Natural killer cell (primary cell): ENCODE results near the gene ITGA5. TPM values are rescaled to one million over a fixed set of nuclear protein-coding genes. Genes with fewer than 3 reads are reported as not detected.
A peak's percentile ranks its signal among the peaks of the same experiment; 100 is the strongest.

Experiments
- ATAC-seq, 3 donors: fragments of 150-1000 bp in 2 of 3; fragments of 200-7000 bp in 1 of 3; cut with Tn5 transposase; 1 replicate in 1 of 3; 2 replicates in 2 of 3; pipeline ENCODE4 v1.10.0; 2021; ENCODE audit warnings: mild to moderate bottlenecking in 2 of 3, moderate library complexity in 2 of 3
- DNase-seq, 2 donors: peaks; one replicate each; pipeline versions ENCODE4 v3.0.0 to v3.0.0-alpha.2; 2013 to 2021; ENCODE audit warnings: mixed read lengths in 1 of 2
- H3K27ac ChIP-seq: one replicate; pipeline ENCODE4 v1.5.1; 2013; ENCODE audit warnings: mild to moderate bottlenecking, low read length
- H3K27me3 ChIP-seq: one replicate; pipeline ENCODE4 v1.6.1; 2013; ENCODE audit warnings: low read length; ENCODE audit not compliant: control insufficient read depth, insufficient read depth
- H3K36me3 ChIP-seq: one replicate; pipeline ENCODE4 v1.6.1; 2013; ENCODE audit warnings: low read length; ENCODE audit not compliant: control insufficient read depth, insufficient read depth
- H3K4me1 ChIP-seq: one replicate; pipeline ENCODE4 v1.6.1; 2013; ENCODE audit warnings: low read length; ENCODE audit not compliant: control insufficient read depth, insufficient read depth
- H3K4me3 ChIP-seq: one replicate; pipeline ENCODE4 v1.5.1; 2013; ENCODE audit warnings: low read length
- H3K9me3 ChIP-seq: one replicate; pipeline ENCODE4 v1.6.1; 2013; ENCODE audit warnings: low read length; ENCODE audit not compliant: control insufficient read depth, insufficient read depth
- H3K27ac Mint-ChIP-seq, 2 donors: one replicate each; pipeline ENCODE4 v1.8.0; 2022; ENCODE audit warnings: mild to moderate bottlenecking in 2 of 2, mixed read lengths in 2 of 2, moderate library complexity in 1 of 2
- H3K27me3 Mint-ChIP-seq, 2 donors: one replicate each; pipeline ENCODE4 v1.8.0; 2022; ENCODE audit warnings: low read depth in 2 of 2, mixed read lengths in 2 of 2
- H3K36me3 Mint-ChIP-seq: one replicate; pipeline ENCODE4 v1.8.0; 2022; ENCODE audit warnings: mixed read lengths
- H3K4me1 Mint-ChIP-seq, 2 donors: one replicate each; pipeline ENCODE4 v1.8.0; 2022; ENCODE audit warnings: mixed read lengths in 2 of 2
- H3K4me3 Mint-ChIP-seq: one replicate; pipeline ENCODE4 v1.8.0; 2022; ENCODE audit warnings: mild to moderate bottlenecking, moderate library complexity, mixed read lengths
- H3K9me3 Mint-ChIP-seq, 2 donors: one replicate each; pipeline ENCODE4 v1.8.0; 2022; ENCODE audit warnings: mixed read lengths in 2 of 2
- CTCF ChIP-seq: fragments of 200-600 bp; IDR thresholded peaks from one replicate; pipeline ENCODE4 v1.8.0; 2022; ENCODE audit warnings: antibody characterized with exemption
- WGBS: methylation state at CpG from one replicate; pipeline ENCODE4 v1.1.7; 2013; ENCODE audit warnings: missing lambda C conversion rate; ENCODE audit not compliant: insufficient coverage; 5-methylcytosine and 5-hydroxymethylcytosine counted together
- intact Hi-C: fragments of 100-400 bp; cut with micrococcal nuclease; formaldehyde crosslinking; loops from one replicate; pipeline ENCODE4 v1.14.2; 2022
- total RNA-seq, 4 donors: library from RNA; stranded (reverse); fragments of 120-200 nt in 1 of 4; gene quantifications; one replicate each; pipeline versions ENCODE4 v1.2.3 to v1.2.4, GENCODE V29; 2013 to 2022

The ITGA5 gene
- total RNA-seq, 3 donors from 2014 or later (not counting 1 experiment from before 2014, with no cell fraction given), result 177 to 232 (median 207) TPM

GRCh38 chr12:54437697-54438096 lies 18.6 kb upstream of the ITGA5 start:
- intact Hi-C loops, result no loop called here

GRCh38 chr12:54437243-54437642 lies 18.2 kb upstream of the ITGA5 start:
- H3K27me3 ChIP-seq, result no peaks in the 10 kb centered on the region
- no peaks in the 10 kb centered on the region for H3K9me3 ChIP-seq
- Mint-ChIP-seq H3K4me1 (peaks cover 43 to 44% of the 10 kb centered on the region in 2 donors), H3K36me3 (no peaks in the 10 kb centered on the region), H3K27ac (peak overlapping the region; percentile 47 to 49), H3K9me3 (no peaks in the 10 kb centered on the region), H3K4me3 (no peak overlapping the region), H3K27me3 (no peaks in the 10 kb centered on the region)
- no peaks in the 10 kb centered on the region for H3K36me3 ChIP-seq
- H3K4me3 ChIP-seq, result no peak overlapping the region
- DNase-seq (no peak), ATAC-seq (peak in 1 of 3 donors; percentile 30)
- peaks cover 13% of the 10 kb centered on the region for H3K4me1 ChIP-seq
- TF ChIP-seq CTCF, result no peak
- intact Hi-C loops, result no loop called here
- no peak overlapping the region for H3K27ac ChIP-seq

More at GRCh38 chr12:54437697-54438096, 18.6 kb upstream of the ITGA5 start:
- DNase-seq, result no peak
- 100% methylated on average over 1 of the region's 3 CpGs for WGBS
- peaks cover 39% of the 10 kb centered on the region in 2 donors for H3K4me1 Mint-ChIP-seq
- no peaks in the 10 kb centered on the region for H3K9me3 ChIP-seq
- H3K27ac ChIP-seq, result no peak overlapping the region
- no peak for ATAC-seq
- no peak overlapping the region for H3K4me3 ChIP-seq
- H3K27me3 Mint-ChIP-seq, result no peaks in the 10 kb centered on the region
- H3K4me1 ChIP-seq, result peaks cover 9% of the 10 kb centered on the region
- H3K9me3 Mint-ChIP-seq, result no peaks in the 10 kb centered on the region
- no peaks in the 10 kb centered on the region for H3K27me3 ChIP-seq
- no peak for TF ChIP-seq CTCF
- H3K36me3 Mint-ChIP-seq, result no peaks in the 10 kb centered on the region
- no peaks in the 10 kb centered on the region for H3K36me3 ChIP-seq
- peak overlapping the region; percentile 47 to 49 for H3K27ac Mint-ChIP-seq
- no peak overlapping the region for H3K4me3 Mint-ChIP-seq

GRCh38 chr12:54432815-54433164 lies 13.7 kb upstream of the ITGA5 start:
- H3K27ac Mint-ChIP-seq, result peak overlapping the region; percentile 83 to 87
- H3K27me3 Mint-ChIP-seq, result no peaks in the 10 kb centered on the region
- intact Hi-C loops, result loop anchor here (2.0 kb wide), 1 partner anchor 14 kb away; the partner anchor contains the start of gene ITGA5
- H3K9me3 Mint-ChIP-seq, result no peaks in the 10 kb centered on the region
- H3K36me3 Mint-ChIP-seq, result no peaks in the 10 kb centered on the region
- peaks cover 68 to 69% of the 10 kb centered on the region in 2 donors for H3K4me1 Mint-ChIP-seq
- Histone ChIP-seq H3K4me1 (peaks cover 42% of the 10 kb centered on the region), H3K27ac (peak overlapping the region; percentile 66), H3K36me3 (no peaks in the 10 kb centered on the region), H3K27me3 (no peaks in the 10 kb centered on the region), H3K9me3 (no peaks in the 10 kb centered on the region), H3K4me3 (no peak overlapping the region)
- ATAC-seq, result peak; percentile 53 to 79 (median 77)
- peak in 1 of 2 donors; percentile 46 for DNase-seq
- H3K4me3 Mint-ChIP-seq, result peak overlapping the region; percentile 85
- no peak for TF ChIP-seq CTCF
- 52% methylated on average over 4 of the region's 4 CpGs for WGBS
